ENCODE results near the gene GLIS1.

GRCh38 chr1:53575141-53575954, 163.6 kb downstream of the GLIS1 start:
- no peak for TF ChIP-seq POLR2A (IDR thresholded peaks at IDR 0.05)
- no peak for TF ChIP-seq CTCF (IDR thresholded peaks at IDR 0.05)

Measured in stomach (tissue), 4 donors.